GM12864 (cell line): Measurements from ENCODE around the gene RFC3.

ENCODE experiments used
- DNase-seq: peaks from one replicate; pipeline ENCODE4 v3.0.0-alpha.2; 2011; ENCODE audit warnings: low read depth
- H3K4me3 ChIP-seq: 2 replicates; pipeline ENCODE4 v1.5.1; 2011; ENCODE audit warnings: mild to moderate bottlenecking, low read depth, low read length, control low read depth
- CTCF ChIP-seq: IDR thresholded peaks from 2 replicates; pipeline ENCODE4 v1.5.1; 2011; ENCODE audit warnings: low read depth, mild to moderate bottlenecking, moderate library complexity, low read length, control low read depth, inconsistent platforms; ENCODE audit errors: missing control alignments

The RFC3 gene

GRCh38 chr13:33838647-33839046 is 20.7 kb downstream of the RFC3 start:
- no peak for DNase-seq
- H3K4me3 ChIP-seq: no peak overlapping the region
- no peak for TF ChIP-seq CTCF

DNA sequence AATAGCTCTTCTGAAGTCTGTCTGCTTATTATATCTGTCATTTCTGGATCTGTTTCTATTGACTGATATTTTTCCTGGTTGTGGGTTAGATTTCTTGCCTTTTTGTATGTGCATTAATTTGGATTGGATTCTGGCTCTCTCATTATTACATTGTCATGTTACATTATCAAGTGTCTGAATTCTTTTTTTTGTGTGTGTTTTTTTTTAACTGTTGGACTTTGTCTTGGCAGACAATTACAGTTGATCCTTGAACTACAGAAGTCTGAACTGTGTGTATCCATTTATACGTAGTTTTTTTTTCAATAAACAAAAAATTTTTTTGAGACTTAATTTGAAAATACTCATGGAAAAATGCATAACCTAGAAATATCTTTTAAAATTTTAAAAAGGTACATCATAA is 22.5 kb downstream of the RFC3 start:
- no peak overlapping the region for H3K4me3 ChIP-seq
- no peak for DNase-seq
- TF ChIP-seq CTCF: no peak

DNA sequence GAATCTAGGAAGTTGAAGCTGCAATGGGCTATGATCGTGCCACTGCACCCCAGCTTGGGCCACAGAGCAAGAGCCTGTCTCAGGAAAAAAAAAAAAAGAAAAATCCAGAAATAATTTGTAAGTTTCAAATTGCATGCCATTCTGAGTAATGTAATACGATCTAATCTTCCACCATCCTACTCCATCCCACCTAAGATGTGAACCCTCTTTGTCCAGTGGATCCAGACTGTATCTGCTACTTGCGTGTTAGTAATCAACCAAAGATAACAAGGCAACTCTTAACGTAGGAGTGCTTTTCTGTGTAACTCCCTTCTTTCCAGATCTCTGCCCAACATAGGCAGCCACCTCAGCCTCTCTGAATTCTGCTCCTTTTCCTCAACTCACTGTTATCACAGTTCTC is 24.3 kb downstream of the RFC3 start:
- H3K4me3 ChIP-seq: no peak overlapping the region
- DNase-seq: no peak
- TF ChIP-seq CTCF: no peak

DNA sequence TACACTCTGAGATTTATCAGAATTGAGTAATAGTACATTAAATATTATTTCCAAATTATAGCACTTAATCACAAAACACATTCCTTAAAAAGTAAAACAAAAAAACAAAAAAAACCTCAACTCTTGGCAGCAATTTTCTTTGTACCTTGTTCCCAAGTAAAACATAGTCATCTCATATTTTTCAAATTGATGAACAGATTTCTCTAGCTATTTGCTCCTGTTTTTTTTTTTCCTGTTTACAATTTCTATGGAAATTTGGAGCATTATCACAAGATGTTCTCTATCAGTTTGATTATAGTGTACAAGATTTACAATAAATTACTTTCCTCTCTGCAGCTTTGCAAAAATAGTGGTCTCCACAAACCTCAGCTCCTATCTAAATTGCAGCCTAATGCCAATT is 25.0 kb downstream of the RFC3 start:
- DNase-seq: no peak
- no peak overlapping the region for H3K4me3 ChIP-seq
- no peak for TF ChIP-seq CTCF

- H3K4me3 ChIP-seq: no peak overlapping the region
- DNase-seq: no peak
- TF ChIP-seq CTCF: no peak
These were observed 27.8 kb downstream of the RFC3 start for GRCh38 chr13:33845572-33846302.

GRCh38 chr13:33846303-33847062 is 28.5 kb downstream of the RFC3 start:
- TF ChIP-seq CTCF: no peak
- no peak for DNase-seq
- no peak overlapping the region for H3K4me3 ChIP-seq
